ENCODE measurements around the gene VIPR2.

DNA sequence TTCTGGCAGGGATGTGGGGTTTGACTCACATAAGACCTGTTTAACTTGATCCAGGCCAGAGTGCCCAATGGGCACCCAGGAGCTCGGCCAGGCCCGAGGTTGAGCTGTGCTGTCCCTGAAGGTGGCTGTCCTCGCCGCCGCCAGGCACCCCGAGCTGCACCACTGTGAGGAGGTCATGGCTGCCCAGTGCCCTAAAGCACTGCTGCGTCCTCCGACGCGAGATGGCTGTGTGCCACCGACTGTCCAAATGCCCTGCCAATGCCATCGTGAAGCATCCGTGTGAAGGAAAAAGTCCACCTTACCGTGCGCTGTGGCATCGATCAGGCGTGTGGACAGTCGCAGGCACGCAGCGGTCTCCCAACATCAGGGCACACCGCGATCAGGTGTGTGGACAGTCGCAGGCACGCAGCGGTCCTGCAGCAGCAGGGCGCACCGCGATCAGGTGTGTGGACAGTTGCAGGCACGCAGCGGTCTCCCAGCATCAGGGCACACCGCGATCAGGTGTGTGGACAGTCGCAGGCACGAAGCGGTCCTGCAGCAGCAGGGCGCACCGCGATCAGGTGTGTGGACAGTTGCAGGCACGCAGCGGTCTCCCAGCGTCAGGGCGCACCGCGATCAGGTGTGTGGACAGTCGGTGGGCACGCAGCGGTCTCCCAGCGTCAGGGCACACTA is 120.3 kb downstream of the VIPR2 start:
- TF ChIP-seq ZNF274 (IDR thresholded peaks at IDR 0.05; ENCODE audit: low read depth, low read length) = no peak
- no peak for TF ChIP-seq SUZ12 (IDR thresholded peaks at IDR 0.05; ENCODE audit: extremely low read depth, insufficient read depth, insufficient read length)

All from NT2/D1 (cell line).